ENCODE data around the gene ITPRIPL2. TPM values are rescaled to one million over a fixed set of nuclear protein-coding genes. Genes with fewer than 3 reads are reported as not detected.

ITPRIPL2 gene
- total RNA-seq, 1 donor from 2014 or later = 74.8 TPM

DNA sequence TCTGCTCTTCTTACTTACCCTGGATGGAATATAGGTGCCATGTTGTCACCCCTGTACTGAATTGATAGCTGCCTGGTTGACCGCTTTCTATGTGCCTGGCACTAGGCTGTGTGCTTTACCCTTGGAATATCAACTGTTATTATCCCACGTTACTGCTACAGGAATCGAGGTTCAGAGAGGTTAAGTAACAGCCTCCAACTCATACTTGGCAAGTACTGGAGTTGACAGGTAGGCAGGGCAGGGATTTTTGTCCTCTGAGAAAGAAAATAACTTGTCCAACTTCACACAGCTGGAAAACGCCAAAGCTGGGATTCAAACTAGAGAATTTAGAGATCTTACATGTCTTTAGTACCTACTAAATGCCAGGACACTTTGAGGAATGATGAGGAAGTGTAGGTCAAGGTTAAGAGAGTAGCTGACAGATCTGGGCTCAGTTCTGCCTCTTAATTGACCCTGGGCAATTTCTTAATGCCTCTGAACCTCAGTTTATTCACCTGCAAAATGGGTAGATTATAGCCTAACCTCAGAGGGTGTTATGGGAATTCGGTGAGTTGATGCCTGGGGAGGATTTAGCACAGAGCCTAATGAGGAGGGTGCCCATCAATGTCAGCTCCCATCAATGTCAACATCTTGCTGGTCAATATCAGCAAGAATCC lies 25.8 kb downstream of the ITPRIPL2 start:
- DNase-seq (ENCODE audit: extremely low read depth, low read depth, low spot score) = no peak

- no peak for DNase-seq (ENCODE audit: extremely low read depth, low read depth, low spot score)
Observed at GRCh38 chr16:19140396-19140795, 26.6 kb downstream of the ITPRIPL2 start.

GRCh38 chr16:19142939-19143598 lies 29.3 kb downstream of the ITPRIPL2 start:
- DNase-seq (ENCODE audit: extremely low read depth, low read depth, low spot score) = no peak

- no peak for DNase-seq (ENCODE audit: extremely low read depth, low read depth, low spot score)
Observed at GRCh38 chr16:19143599-19143956, 29.8 kb downstream of the ITPRIPL2 start.

DNA sequence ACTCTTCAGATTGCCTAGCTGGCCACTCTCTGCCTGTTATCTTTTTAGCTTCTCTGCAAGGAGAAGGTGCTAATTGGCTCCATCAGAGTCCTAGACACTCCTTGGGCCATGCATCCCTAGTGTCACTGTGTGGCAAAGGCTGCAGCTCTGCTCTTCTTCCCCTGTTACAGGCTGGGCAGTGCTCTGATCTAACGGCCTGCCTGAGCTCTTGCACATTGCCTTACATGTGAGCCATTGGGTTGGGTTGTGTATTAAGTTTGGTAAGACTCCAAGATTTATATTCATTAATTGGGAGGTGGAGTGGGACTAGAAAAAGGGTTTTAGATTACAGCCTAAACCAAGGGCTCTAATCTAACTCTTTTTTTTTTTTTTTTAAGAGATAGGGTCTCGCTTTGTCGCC lies 31.2 kb downstream of the ITPRIPL2 start:
- DNase-seq (ENCODE audit: extremely low read depth, low read depth, low spot score) = no peak

- DNase-seq (ENCODE audit: extremely low read depth, low read depth, low spot score) = no peak
Observed at GRCh38 chr16:19147126-19147525, 33.4 kb downstream of the ITPRIPL2 start.

DNA sequence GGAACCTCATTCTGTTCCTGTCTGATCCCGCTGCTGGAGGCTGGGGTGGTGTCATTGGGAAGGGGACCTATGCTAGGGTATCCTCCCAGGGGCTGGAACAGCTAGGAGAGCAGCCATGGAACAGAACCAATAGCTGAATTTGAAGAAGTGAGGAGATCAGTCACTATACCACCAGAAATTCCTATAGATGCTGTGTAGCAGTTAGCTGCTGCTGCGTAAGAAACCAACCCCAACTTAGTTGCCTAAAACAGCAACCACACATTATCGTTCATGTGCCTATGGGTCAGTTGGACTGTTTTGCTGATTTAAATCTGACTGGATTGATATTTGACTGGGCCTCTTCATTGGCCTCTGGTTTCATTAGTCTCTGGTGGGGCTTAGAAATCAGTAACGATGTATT lies 33.9 kb downstream of the ITPRIPL2 start:
- no peak for DNase-seq (ENCODE audit: extremely low read depth, low read depth, low spot score)

GRCh38 chr16:19148189-19148588 lies 34.4 kb downstream of the ITPRIPL2 start:
- no peak for DNase-seq (ENCODE audit: extremely low read depth, low read depth, low spot score)

DNA sequence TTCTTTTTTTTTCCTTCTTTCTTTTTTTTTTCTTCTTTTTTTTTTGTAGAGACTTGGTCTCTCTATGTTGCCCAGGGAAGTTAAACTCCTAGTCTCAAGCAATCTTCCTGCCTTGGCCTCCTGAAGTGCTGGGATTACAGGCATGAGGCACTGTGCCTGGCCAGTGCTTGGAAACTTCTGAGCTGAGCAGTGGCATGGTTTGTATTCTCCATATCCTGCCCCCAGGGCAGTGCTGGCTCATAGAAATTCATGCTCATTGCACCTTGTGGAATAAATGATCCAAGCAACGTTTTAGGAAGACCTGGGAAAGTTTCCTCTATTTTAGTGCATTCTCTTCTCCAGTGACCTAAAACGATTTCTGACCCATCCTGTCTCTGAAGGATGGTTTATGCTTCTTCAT lies 37.5 kb downstream of the ITPRIPL2 start:
- no peak for DNase-seq (ENCODE audit: extremely low read depth, low read depth, low spot score)

DNA sequence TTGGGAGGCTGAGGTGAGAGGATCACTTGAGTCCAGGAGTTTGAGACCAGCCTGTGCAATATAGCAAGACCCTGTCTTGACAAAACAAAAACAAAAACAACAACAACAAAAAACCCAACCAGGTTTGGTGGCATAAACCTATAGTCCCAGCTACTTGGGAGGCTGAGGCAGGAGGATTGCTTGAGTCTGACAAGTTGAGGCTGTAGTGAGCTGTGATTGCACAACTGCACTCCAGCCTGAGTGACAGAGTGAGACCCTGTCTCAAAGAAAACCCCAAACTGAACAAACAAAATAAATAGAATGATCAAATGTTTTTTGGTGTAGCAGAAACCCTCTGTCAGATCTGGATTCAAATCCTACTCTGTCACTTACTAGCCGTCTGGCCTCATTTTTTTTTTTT lies 38.3 kb downstream of the ITPRIPL2 start:
- no peak for DNase-seq (ENCODE audit: extremely low read depth, low read depth, low spot score)

GRCh38 chr16:19153876-19154275 lies 40.1 kb downstream of the ITPRIPL2 start:
- no peak for DNase-seq (ENCODE audit: extremely low read depth, low read depth, low spot score)

DNA sequence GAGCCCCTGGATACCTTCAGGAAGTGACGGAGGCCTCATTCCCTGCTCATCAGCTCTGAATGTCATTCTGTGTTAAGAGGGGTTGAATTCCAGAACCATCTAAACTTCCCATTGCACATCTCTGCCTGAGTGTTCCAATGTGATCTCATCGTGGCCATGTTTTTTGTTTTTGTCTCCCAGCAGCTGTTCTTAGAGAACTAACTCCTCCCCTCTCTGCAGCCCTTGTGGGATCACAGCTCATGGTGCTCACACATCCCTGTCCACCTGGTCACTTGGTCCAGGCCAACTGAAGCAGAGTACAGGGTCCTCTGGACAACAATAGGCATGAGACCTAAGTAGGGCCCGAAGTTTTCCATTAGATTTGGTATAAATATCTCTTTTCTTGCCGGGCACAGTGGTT lies 48.3 kb downstream of the ITPRIPL2 start:
- no peak for DNase-seq (ENCODE audit: extremely low read depth, low read depth, low spot score)

GRCh38 chr16:19163215-19163614 lies 49.5 kb downstream of the ITPRIPL2 start:
- DNase-seq (ENCODE audit: extremely low read depth, low read depth, low spot score) = no peak

- DNase-seq (ENCODE audit: extremely low read depth, low read depth, low spot score) = no peak
Observed at GRCh38 chr16:19164285-19164684, 50.5 kb downstream of the ITPRIPL2 start.

DNA sequence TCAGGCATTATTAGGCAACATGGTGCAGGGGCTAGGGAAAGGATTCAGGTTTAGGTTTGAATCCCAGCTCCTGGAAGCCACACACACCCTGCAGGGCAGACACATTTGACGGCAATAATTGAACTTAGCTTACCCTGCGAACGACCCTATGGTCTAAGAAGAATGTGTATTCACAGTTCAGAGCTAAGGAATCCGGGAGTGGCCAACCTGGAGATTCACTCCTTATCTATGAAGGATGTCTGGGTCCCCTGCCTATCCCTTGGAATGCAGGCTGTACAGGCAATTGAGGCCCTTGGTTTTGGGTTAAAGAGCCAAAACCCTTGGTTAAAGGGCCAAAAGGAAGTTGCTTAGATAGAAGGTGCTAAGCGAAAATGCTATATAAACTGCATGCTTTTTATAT lies 51.3 kb downstream of the ITPRIPL2 start:
- DNase-seq (ENCODE audit: extremely low read depth, low read depth, low spot score) = no peak

GRCh38 chr16:19166500-19166899 lies 52.7 kb downstream of the ITPRIPL2 start:
- no peak for DNase-seq (ENCODE audit: extremely low read depth, low read depth, low spot score)

- DNase-seq (ENCODE audit: extremely low read depth, low read depth, low spot score) = no peak
Observed at GRCh38 chr16:19167710-19168370, 54.1 kb downstream of the ITPRIPL2 start, which contains the start of gene SYT17. TSS of gene SYT17 (plus strand) at chr16:19168240. CDS start at chr16:19168647, 407 bp downstream.

DNA sequence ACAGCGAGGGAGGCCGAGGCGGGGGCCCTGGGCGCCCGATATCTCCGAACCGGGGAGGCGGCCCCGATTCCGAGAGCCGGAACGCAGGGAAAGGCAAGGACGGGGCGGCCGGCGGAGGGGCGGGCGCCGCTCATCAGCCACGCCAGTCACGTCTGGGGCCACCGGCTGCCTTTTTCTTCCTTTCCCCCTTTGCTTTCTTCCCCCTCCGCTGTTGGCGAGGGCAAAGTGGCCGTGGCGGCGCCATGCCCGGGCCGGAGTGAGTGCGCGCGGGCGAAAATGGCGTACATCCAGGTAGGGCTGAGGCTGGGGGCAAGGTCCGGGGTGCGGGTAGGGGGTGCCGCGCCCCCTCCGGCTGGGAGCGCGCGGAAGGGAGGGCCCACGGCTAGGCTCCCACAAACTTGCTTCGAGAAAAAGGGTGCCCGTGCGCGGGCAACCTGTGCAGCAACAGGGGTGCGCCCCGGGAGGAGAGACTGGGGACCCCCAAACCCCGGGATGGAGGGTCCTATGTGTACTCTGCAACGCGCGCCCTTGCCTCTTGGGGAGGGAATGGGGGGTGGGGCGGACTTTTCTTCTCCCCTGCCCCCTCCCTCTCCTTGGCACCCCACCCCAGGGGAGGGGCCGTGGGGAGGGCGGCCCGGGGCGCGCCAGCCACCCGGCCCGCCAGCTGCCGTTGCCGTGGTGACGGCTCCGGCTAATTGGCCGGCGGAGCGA lies 54.8 kb downstream of the ITPRIPL2 start:
- DNase-seq (ENCODE audit: extremely low read depth, low read depth, low spot score) = no peak

DNA sequence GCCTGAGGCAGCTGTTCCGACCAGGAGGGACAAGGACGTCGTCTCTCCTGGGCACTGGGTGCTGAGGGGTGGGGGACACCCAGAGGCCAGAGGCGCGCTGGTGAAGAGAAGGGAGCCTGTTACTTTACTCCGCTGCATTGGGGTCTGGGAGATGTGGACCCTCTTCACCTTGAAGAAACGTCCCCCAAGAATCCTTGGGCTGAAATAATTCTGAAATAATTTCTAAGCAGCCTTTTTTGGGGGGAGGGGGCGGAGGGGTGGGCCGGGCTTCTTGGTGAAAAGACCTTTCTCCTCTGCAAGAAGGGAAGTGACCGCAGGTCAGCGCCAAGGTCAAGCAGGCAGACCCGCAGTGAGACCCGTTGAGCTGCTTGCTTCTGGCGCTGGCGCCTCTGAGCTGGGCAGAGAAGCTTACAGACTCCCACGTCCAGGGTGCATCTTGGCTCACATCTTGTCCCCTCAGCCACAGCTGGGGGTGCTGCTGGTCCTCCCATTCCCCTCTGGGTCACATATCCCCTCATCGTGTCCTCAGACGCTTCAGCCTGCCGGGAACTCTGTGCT lies 55.4 kb downstream of the ITPRIPL2 start:
- DNase-seq (ENCODE audit: extremely low read depth, low read depth, low spot score) = no peak

DNA sequence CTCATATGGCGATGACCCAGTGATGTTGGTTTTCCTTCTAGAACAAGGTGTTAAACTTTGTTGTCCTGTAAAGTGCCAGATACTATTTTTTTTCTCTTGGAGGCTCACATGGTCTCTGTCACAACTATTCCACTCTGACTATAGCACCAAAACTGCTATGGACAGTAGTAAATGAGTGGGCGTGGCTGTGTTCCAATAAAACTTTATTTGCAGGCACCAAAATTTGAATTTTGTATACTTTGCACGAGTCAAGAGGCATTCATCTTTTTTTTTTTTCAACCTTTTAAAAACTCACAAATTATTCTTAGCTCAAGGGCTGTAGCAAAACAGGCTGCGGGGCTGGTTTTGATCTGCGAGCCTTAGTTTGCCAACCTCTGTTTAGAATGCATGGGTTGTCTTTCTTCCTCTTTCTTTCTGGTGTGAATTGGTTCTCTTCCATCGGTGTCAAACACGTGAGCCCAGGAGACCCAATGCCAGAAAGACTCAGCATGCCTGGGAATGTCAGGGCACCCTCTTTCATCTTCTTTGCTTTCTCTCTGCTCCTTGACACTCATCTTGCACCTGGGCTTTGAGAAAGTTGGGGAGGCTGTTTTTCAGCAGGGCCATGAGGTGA lies 56.4 kb downstream of the ITPRIPL2 start:
- no peak for DNase-seq (ENCODE audit: extremely low read depth, low read depth, low spot score)

Measured in glomerular endothelial cell (primary cell).